ENCODE measurements around the gene ANKRD55.

GRCh38 chr5:56166671-56167385, 66.3 kb downstream of the ANKRD55 start:
- TF ChIP-seq CTCF (IDR thresholded peaks at IDR 0.05) = no peak
- TF ChIP-seq EZH2 (IDR thresholded peaks at IDR 0.05) = no peak

Data from neural progenitor cell (in vitro differentiated cells).